Stimulated activated naive B cell treated with anti-CD40 and anti-IgM and Interleukin-4, amounts not matched to agents 10 μg/mL and 1 μg/mL and 100 μg/mL, for 72 hours (primary cell): Measurements from ENCODE around the gene MRPL24.

ENCODE experiments used
- ATAC-seq, 2 donors: fragments of 150-1000 bp; cut with Tn5 transposase; replicated peaks; 2 replicates each; pipeline ENCODE4 v1.10.0; 2021; ENCODE audit warnings: moderate library complexity in 1 of 2
- DNase-seq: peaks from one replicate; pipeline ENCODE4 v3.0.0; 2021
- H3K27ac Mint-ChIP-seq: one replicate; pipeline ENCODE4 v1.8.0; 2022; ENCODE audit warnings: mild to moderate bottlenecking, mixed read lengths
- H3K27me3 Mint-ChIP-seq, 2 donors: one replicate each; pipeline ENCODE4 v1.8.0; 2022; ENCODE audit warnings: mixed read lengths in 2 of 2
- H3K36me3 Mint-ChIP-seq, 2 donors: one replicate each; pipeline ENCODE4 v1.8.0; 2022; ENCODE audit warnings: mixed read lengths in 2 of 2, mild to moderate bottlenecking in 1 of 2
- H3K4me1 Mint-ChIP-seq, 2 donors: one replicate each; pipeline ENCODE4 v1.8.0; 2022; ENCODE audit warnings: mixed read lengths in 2 of 2, mild to moderate bottlenecking in 1 of 2
- H3K4me3 Mint-ChIP-seq, 2 donors: one replicate each; pipeline ENCODE4 v1.8.0; 2022; ENCODE audit warnings: mild to moderate bottlenecking in 2 of 2, mixed read lengths in 2 of 2, moderate library complexity in 1 of 2
- H3K9me3 Mint-ChIP-seq, 2 donors: one replicate each; pipeline ENCODE4 v1.8.0; 2022; ENCODE audit warnings: mixed read lengths in 2 of 2, mild to moderate bottlenecking in 1 of 2

Gene MRPL24

GRCh38 chr1:156692925-156693847 is 47.7 kb downstream of the MRPL24 start:
- Mint-ChIP-seq H3K36me3 (peaks cover 0 to 1% of the 10 kb centered on the region in 2 donors), H3K4me1 (peaks cover 24 to 29% of the 10 kb centered on the region in 2 donors), H3K4me3 (peak overlapping the region in 1 of 2 donors; percentile 45), H3K9me3 (no peaks in the 10 kb centered on the region), H3K27me3 (peaks cover 78 to 84% of the 10 kb centered on the region in 2 donors), H3K27ac (no peak overlapping the region)
- ATAC-seq (no peak), DNase-seq (no peak)

- peaks cover 24 to 29% of the 10 kb centered on the region in 2 donors for H3K4me1 Mint-ChIP-seq
Observed at GRCh38 chr1:156692441-156692924, 48.4 kb downstream of the MRPL24 start.

GRCh38 chr1:156691665-156692440 is 49.0 kb downstream of the MRPL24 start:
- ATAC-seq: no peak
- Mint-ChIP-seq H3K4me3 (no peak overlapping the region), H3K9me3 (no peaks in the 10 kb centered on the region), H3K36me3 (peaks cover 0 to 1% of the 10 kb centered on the region in 2 donors), H3K27me3 (peaks cover 65 to 73% of the 10 kb centered on the region in 2 donors), H3K4me1 (peaks cover 24 to 29% of the 10 kb centered on the region in 2 donors), H3K27ac (no peak overlapping the region)
- DNase-seq: no peak

More at GRCh38 chr1:156692441-156692924, 48.4 kb downstream of the MRPL24 start:
- H3K27ac Mint-ChIP-seq: no peak overlapping the region
- DNase-seq (no peak), ATAC-seq (no peak)
- peaks cover 72 to 79% of the 10 kb centered on the region in 2 donors for H3K27me3 Mint-ChIP-seq
- no peak overlapping the region for H3K4me3 Mint-ChIP-seq
- H3K9me3 Mint-ChIP-seq: no peaks in the 10 kb centered on the region
- peaks cover 0 to 1% of the 10 kb centered on the region in 2 donors for H3K36me3 Mint-ChIP-seq

- H3K27me3 Mint-ChIP-seq: peaks cover 59 to 66% of the 10 kb centered on the region in 2 donors
Observed at GRCh38 chr1:156691191-156691590, 49.7 kb downstream of the MRPL24 start.

GRCh38 chr1:156690675-156691036 is 50.2 kb downstream of the MRPL24 start:
- H3K4me3 Mint-ChIP-seq: no peak overlapping the region
- H3K36me3 Mint-ChIP-seq: peaks cover 0 to 1% of the 10 kb centered on the region in 2 donors
- peaks cover 58 to 66% of the 10 kb centered on the region in 2 donors for H3K27me3 Mint-ChIP-seq
- no peaks in the 10 kb centered on the region for H3K9me3 Mint-ChIP-seq
- H3K4me1 Mint-ChIP-seq: peaks cover 24 to 29% of the 10 kb centered on the region in 2 donors
- H3K27ac Mint-ChIP-seq: no peak overlapping the region
- DNase-seq (no peak), ATAC-seq (no peak)

More at GRCh38 chr1:156691191-156691590, 49.7 kb downstream of the MRPL24 start:
- no peak for ATAC-seq
- Mint-ChIP-seq H3K9me3 (no peaks in the 10 kb centered on the region), H3K4me3 (no peak overlapping the region), H3K27ac (no peak overlapping the region), H3K4me1 (peaks cover 24 to 29% of the 10 kb centered on the region in 2 donors), H3K36me3 (peaks cover 0 to 1% of the 10 kb centered on the region in 2 donors)
- no peak for DNase-seq

GRCh38 chr1:156689953-156690674 is 50.8 kb downstream of the MRPL24 start:
- H3K4me3 Mint-ChIP-seq: peak overlapping the region in 1 of 2 donors; percentile 35
- H3K27ac Mint-ChIP-seq: no peak overlapping the region
- no peak for ATAC-seq
- H3K27me3 Mint-ChIP-seq: peaks cover 58 to 71% of the 10 kb centered on the region in 2 donors
- H3K9me3 Mint-ChIP-seq: no peaks in the 10 kb centered on the region
- DNase-seq: no peak
- peaks cover 24 to 29% of the 10 kb centered on the region in 2 donors for H3K4me1 Mint-ChIP-seq
- H3K36me3 Mint-ChIP-seq: peaks cover 0 to 1% of the 10 kb centered on the region in 2 donors

GRCh38 chr1:156689035-156689952 is 51.6 kb downstream of the MRPL24 start:
- Mint-ChIP-seq H3K9me3 (no peaks in the 10 kb centered on the region), H3K4me1 (peaks cover 28 to 33% of the 10 kb centered on the region in 2 donors), H3K36me3 (peaks cover 0 to 1% of the 10 kb centered on the region in 2 donors), H3K4me3 (peak overlapping the region in 1 of 2 donors; percentile 35), H3K27ac (no peak overlapping the region), H3K27me3 (peaks cover 60 to 73% of the 10 kb centered on the region in 2 donors)
- ATAC-seq: peak; percentile 93 to 97
- peak; percentile 65 for DNase-seq
